Activated CD8-positive, alpha-beta T cell treated with anti-CD3 and anti-CD28 coated beads, Interleukin-2, amount 10 ng/mL, durations not matched to agents 7 days and 5 days (primary cell): ENCODE data around the gene KLHL1. TPM values are rescaled to one million over a fixed set of nuclear protein-coding genes. Genes with fewer than 3 reads are reported as not detected.

Source experiments
- ATAC-seq: fragments of 150-1000 bp; cut with Tn5 transposase; one replicate; pipeline ENCODE4 v1.10.0; 2021; ENCODE audit warnings: moderate library complexity
- CTCF ChIA-PET: fragments of 350-600 bp; sonication (Branson Sonifier 250); formaldehyde crosslinking; loops from one replicate; lab custom pipeline; 2021; ENCODE audit warnings: antibody characterized with exemption; lab: Charles Lee
- POLR2A ChIA-PET: fragments of 350-600 bp; sonication (Branson Sonifier 250); formaldehyde crosslinking; loops from one replicate; lab custom pipeline; 2021; ENCODE audit warnings: antibody characterized with exemption; lab: Charles Lee
- DNase-seq: peaks from one replicate; pipeline ENCODE4 v3.0.0-alpha.2; 2020
- H3K27ac Mint-ChIP-seq: one replicate; pipeline ENCODE4 v1.8.0; 2021; ENCODE audit warnings: mild to moderate bottlenecking, mixed read lengths
- H3K27me3 Mint-ChIP-seq: one replicate; pipeline ENCODE4 v1.8.0; 2021; ENCODE audit warnings: low read depth, mixed read lengths
- H3K36me3 Mint-ChIP-seq: one replicate; pipeline ENCODE4 v1.8.0; 2021; ENCODE audit warnings: low read depth, mixed read lengths
- H3K4me1 Mint-ChIP-seq: one replicate; pipeline ENCODE4 v1.8.0; 2021; ENCODE audit warnings: low read depth, mixed read lengths
- H3K4me3 Mint-ChIP-seq: one replicate; pipeline ENCODE4 v1.8.0; 2021; ENCODE audit warnings: mild to moderate bottlenecking, mixed read lengths
- H3K9me3 Mint-ChIP-seq: one replicate; pipeline ENCODE4 v1.8.0; 2022; ENCODE audit warnings: mixed read lengths; ENCODE audit not compliant: insufficient read depth
- total RNA-seq, 2 experiments: library from RNA; stranded (reverse); gene quantifications; one replicate each; pipeline ENCODE4 v1.2.3, GENCODE V29; 2021

The KLHL1 gene
- total RNA-seq, 2 experiments from 2014 or later, result not detected

- no peaks in the 10 kb centered on the region for H3K36me3 Mint-ChIP-seq
- H3K4me3 Mint-ChIP-seq, result no peak overlapping the region
- no peaks in the 10 kb centered on the region for H3K9me3 Mint-ChIP-seq
- POLR2A ChIA-PET, result no interaction called here
- H3K27ac Mint-ChIP-seq, result no peak overlapping the region
- DNase-seq (no peak), ATAC-seq (no peak)
- no peaks in the 10 kb centered on the region for H3K4me1 Mint-ChIP-seq
- CTCF ChIA-PET, result no interaction called here
- no peaks in the 10 kb centered on the region for H3K27me3 Mint-ChIP-seq
Observed at GRCh38 chr13:69928262-69928661, 180.0 kb downstream of the KLHL1 start.

- H3K9me3 Mint-ChIP-seq, result peaks cover 4% of the 10 kb centered on the region
- no peak overlapping the region for H3K4me3 Mint-ChIP-seq
- no peaks in the 10 kb centered on the region for H3K36me3 Mint-ChIP-seq
- H3K27ac Mint-ChIP-seq, result no peak overlapping the region
- ChIA-PET POLR2A (no interaction called here), CTCF (no interaction called here)
- ATAC-seq, result no peak
- H3K4me1 Mint-ChIP-seq, result no peaks in the 10 kb centered on the region
- DNase-seq, result no peak
- no peaks in the 10 kb centered on the region for H3K27me3 Mint-ChIP-seq
Observed at GRCh38 chr13:69921156-69921555, 187.1 kb downstream of the KLHL1 start.

- ChIA-PET POLR2A (no interaction called here), CTCF (no interaction called here)
- no peak for ATAC-seq
- Mint-ChIP-seq H3K27me3 (no peaks in the 10 kb centered on the region), H3K4me3 (no peak overlapping the region), H3K36me3 (no peaks in the 10 kb centered on the region), H3K9me3 (peaks cover 7% of the 10 kb centered on the region), H3K4me1 (no peaks in the 10 kb centered on the region), H3K27ac (no peak overlapping the region)
- DNase-seq, result no peak
Observed at GRCh38 chr13:69912630-69913029, 195.6 kb downstream of the KLHL1 start.

- Mint-ChIP-seq H3K9me3 (peaks cover 7% of the 10 kb centered on the region), H3K36me3 (no peaks in the 10 kb centered on the region), H3K27me3 (no peaks in the 10 kb centered on the region), H3K4me1 (no peaks in the 10 kb centered on the region), H3K27ac (no peak overlapping the region), H3K4me3 (no peak overlapping the region)
- ChIA-PET POLR2A (no interaction called here), CTCF (no interaction called here)
- DNase-seq, result no peak
- ATAC-seq, result no peak
Observed at GRCh38 chr13:69910800-69911199, 197.5 kb downstream of the KLHL1 start.

- ATAC-seq, result no peak
- H3K4me1 Mint-ChIP-seq, result no peaks in the 10 kb centered on the region
- H3K9me3 Mint-ChIP-seq, result peaks cover 7% of the 10 kb centered on the region
- H3K36me3 Mint-ChIP-seq, result no peaks in the 10 kb centered on the region
- CTCF ChIA-PET, result no interaction called here
- DNase-seq, result no peak
- H3K4me3 Mint-ChIP-seq, result no peak overlapping the region
- no peaks in the 10 kb centered on the region for H3K27me3 Mint-ChIP-seq
- POLR2A ChIA-PET, result no interaction called here
- H3K27ac Mint-ChIP-seq, result no peak overlapping the region
Observed at GRCh38 chr13:69904784-69905183, 203.5 kb downstream of the KLHL1 start.

GRCh38 chr13:69903081-69903480 lies 205.2 kb downstream of the KLHL1 start:
- no peak for DNase-seq
- POLR2A ChIA-PET, result no interaction called here
- ATAC-seq, result no peak
- no peaks in the 10 kb centered on the region for H3K36me3 Mint-ChIP-seq
- CTCF ChIA-PET, result no interaction called here
- no peaks in the 10 kb centered on the region for H3K4me1 Mint-ChIP-seq
- H3K27ac Mint-ChIP-seq, result no peak overlapping the region
- no peaks in the 10 kb centered on the region for H3K27me3 Mint-ChIP-seq
- H3K9me3 Mint-ChIP-seq, result peaks cover 10% of the 10 kb centered on the region
- H3K4me3 Mint-ChIP-seq, result no peak overlapping the region

GRCh38 chr13:69882451-69882850 lies 225.8 kb downstream of the KLHL1 start:
- no peaks in the 10 kb centered on the region for H3K27me3 Mint-ChIP-seq
- H3K27ac Mint-ChIP-seq, result no peak overlapping the region
- ATAC-seq, result no peak
- ChIA-PET POLR2A (no interaction called here), CTCF (no interaction called here)
- H3K4me1 Mint-ChIP-seq, result no peaks in the 10 kb centered on the region
- H3K4me3 Mint-ChIP-seq, result no peak overlapping the region
- DNase-seq, result no peak
- H3K9me3 Mint-ChIP-seq, result peaks cover 10% of the 10 kb centered on the region
- H3K36me3 Mint-ChIP-seq, result no peaks in the 10 kb centered on the region

GRCh38 chr13:69879936-69880335 lies 228.3 kb downstream of the KLHL1 start:
- ChIA-PET CTCF (no interaction called here), POLR2A (no interaction called here)
- ATAC-seq, result no peak

GRCh38 chr13:69872321-69873047 lies 235.8 kb downstream of the KLHL1 start:
- CTCF ChIA-PET, result no interaction called here
- H3K36me3 Mint-ChIP-seq, result no peaks in the 10 kb centered on the region

More at GRCh38 chr13:69879936-69880335, 228.3 kb downstream of the KLHL1 start:
- no peak overlapping the region for H3K4me3 Mint-ChIP-seq
- H3K9me3 Mint-ChIP-seq, result no peaks in the 10 kb centered on the region
- H3K27ac Mint-ChIP-seq, result no peak overlapping the region
- H3K4me1 Mint-ChIP-seq, result no peaks in the 10 kb centered on the region
- H3K27me3 Mint-ChIP-seq, result no peaks in the 10 kb centered on the region
- DNase-seq, result no peak
- no peaks in the 10 kb centered on the region for H3K36me3 Mint-ChIP-seq

GRCh38 chr13:69866555-69866954 lies 241.7 kb downstream of the KLHL1 start:
- H3K4me1 Mint-ChIP-seq, result no peaks in the 10 kb centered on the region
- ChIA-PET CTCF (no interaction called here), POLR2A (no interaction called here)
- H3K27me3 Mint-ChIP-seq, result no peaks in the 10 kb centered on the region
- H3K4me3 Mint-ChIP-seq, result no peak overlapping the region
- no peak for ATAC-seq
- H3K27ac Mint-ChIP-seq, result no peak overlapping the region
- H3K9me3 Mint-ChIP-seq, result no peaks in the 10 kb centered on the region
- DNase-seq, result no peak
- no peaks in the 10 kb centered on the region for H3K36me3 Mint-ChIP-seq

More at GRCh38 chr13:69872321-69873047, 235.8 kb downstream of the KLHL1 start:
- H3K4me1 Mint-ChIP-seq, result no peaks in the 10 kb centered on the region
- no peak overlapping the region for H3K27ac Mint-ChIP-seq
- POLR2A ChIA-PET, result no interaction called here
- ATAC-seq (no peak), DNase-seq (no peak)
- H3K9me3 Mint-ChIP-seq, result no peaks in the 10 kb centered on the region
- H3K27me3 Mint-ChIP-seq, result no peaks in the 10 kb centered on the region
- no peak overlapping the region for H3K4me3 Mint-ChIP-seq

GRCh38 chr13:69857183-69857821 lies 250.9 kb downstream of the KLHL1 start:
- POLR2A ChIA-PET, result no interaction called here
- no peaks in the 10 kb centered on the region for H3K27me3 Mint-ChIP-seq
- DNase-seq, result no peak
- no peak overlapping the region for H3K4me3 Mint-ChIP-seq
- no peaks in the 10 kb centered on the region for H3K4me1 Mint-ChIP-seq
- ATAC-seq, result no peak
- H3K9me3 Mint-ChIP-seq, result no peaks in the 10 kb centered on the region
- no peak overlapping the region for H3K27ac Mint-ChIP-seq
- no peaks in the 10 kb centered on the region for H3K36me3 Mint-ChIP-seq
- CTCF ChIA-PET, result no interaction called here

- ChIA-PET CTCF (no interaction called here), POLR2A (no interaction called here)
- ATAC-seq (no peak), DNase-seq (no peak)
- no peaks in the 10 kb centered on the region for H3K27me3 Mint-ChIP-seq
- no peaks in the 10 kb centered on the region for H3K4me1 Mint-ChIP-seq
- no peak overlapping the region for H3K27ac Mint-ChIP-seq
- H3K36me3 Mint-ChIP-seq, result no peaks in the 10 kb centered on the region
- no peaks in the 10 kb centered on the region for H3K9me3 Mint-ChIP-seq
- H3K4me3 Mint-ChIP-seq, result no peak overlapping the region
Observed at GRCh38 chr13:69856331-69856730, 251.9 kb downstream of the KLHL1 start.
